Kidney (tissue), 14 donors: ENCODE results near the gene EFNA2. TPM values are rescaled to one million over a fixed set of nuclear protein-coding genes. Genes with fewer than 3 reads are reported as not detected.

ENCODE experiments used
- DNase-seq, 5 donors: peaks; one replicate each; pipeline ENCODE4 v3.0.0-alpha.2; 2013 to 2020
- FAIRE-seq: peaks from 2 replicates; lab custom pipeline; 2012; peaks lifted over from hg19 to GRCh38; lab: Jason Lieb, UNC
- H3K27ac ChIP-seq, 2 donors: one replicate each; pipeline ENCODE4 v1.7.0; 2013; ENCODE audit warnings: low read depth in 2 of 2, low read length in 2 of 2, inconsistent platforms in 1 of 2
- H3K27me3 ChIP-seq: one replicate; pipeline ENCODE4 v1.7.1; 2013; ENCODE audit warnings: low read length, inconsistent platforms; ENCODE audit not compliant: control insufficient read depth, insufficient read depth
- H3K36me3 ChIP-seq, 3 donors: one replicate each; pipeline versions ENCODE4 v1.7.0 to v1.7.1; 2013; ENCODE audit warnings: low read length in 3 of 3, control low read depth in 1 of 3, inconsistent platforms in 1 of 3; ENCODE audit not compliant: insufficient read depth in 3 of 3, control insufficient read depth in 2 of 3
- H3K4me1 ChIP-seq, 3 donors: one replicate each; pipeline versions ENCODE4 v1.7.0 to v1.7.1; 2013; ENCODE audit warnings: low read length in 3 of 3, inconsistent platforms in 1 of 3, low read depth in 1 of 3; ENCODE audit not compliant: control insufficient read depth in 2 of 3, insufficient read depth in 2 of 3
- H3K4me3 ChIP-seq, 3 donors: one replicate each; pipeline versions ENCODE4 v1.7.0 to v1.8.1; 2013; ENCODE audit warnings: low read length in 3 of 3, control low read depth in 1 of 3, inconsistent platforms in 1 of 3
- H3K9ac ChIP-seq, 3 donors: one replicate each; pipeline versions ENCODE4 v1.7.0 to v1.7.1; 2013; ENCODE audit warnings: low read length in 3 of 3, control low read depth in 1 of 3, inconsistent platforms in 1 of 3
- H3K9me3 ChIP-seq, 3 donors: one replicate each; pipeline versions ENCODE4 v1.7.0 to v1.7.1; 2013; ENCODE audit warnings: low read length in 3 of 3, control low read depth in 1 of 3, inconsistent platforms in 1 of 3; ENCODE audit not compliant: control insufficient read depth in 2 of 3, insufficient read depth in 1 of 3
- CTCF ChIP-seq: IDR thresholded peaks from 3 replicates; pipeline ENCODE4 v1.5.1; 2012; ENCODE audit warnings: mild to moderate bottlenecking, moderate library complexity, borderline replicate concordance; ENCODE audit not compliant: insufficient read depth; ENCODE audit errors: extremely low read depth
- intact Hi-C: fragments of 100-400 bp; cut with DNase I; formaldehyde crosslinking; loops from one replicate; pipeline ENCODE4 v1.11.1; 2022
- polyA plus RNA-seq: library from polyadenylated mRNA; stranded (reverse); fragments of 350-450 nt; fragmentation: Illumina TruSeq; extraction: RNeasy Lipid Tissue Mini Kit (QIAGEN cat#74804); gene quantifications from one replicate; pipeline ENCODE4 v1.2.3, GENCODE V29; 2014; ENCODE audit warnings: low read depth, low replicate concordance; ENCODE audit not compliant: insufficient read depth
- total RNA-seq: library from RNA; stranded (reverse); fragmentation: NEBNext Ultra II Directional; extraction: Animal tissue kit (Norgen Biotek cat#: 25700); gene quantifications from one replicate; pipeline ENCODE4 v1.2.1, GENCODE V29; 2021
- donor health status: control.
- donor health status: control.
- donor health status: control.
- donor health status: control.
- donor health status: control.
- donor health status: DM: yes; HTN: yes; CAD: no.
- donor health status: Normal renal cell carcinoma (clear cell type).

The EFNA2 gene
- total and polyA plus RNA-seq, 2 donors from 2014 or later = not detected

GRCh38 chr19:1296575-1297271, 11.1 kb downstream of the EFNA2 start:
- no peaks in the 10 kb centered on the region for H3K9me3 ChIP-seq
- peaks cover 0 to 3% (median 0%) of the 10 kb centered on the region in 3 donors for H3K4me1 ChIP-seq
- no peak overlapping the region for H3K27ac ChIP-seq
- intact Hi-C loops = no loop called here
- no peaks in the 10 kb centered on the region for H3K27me3 ChIP-seq
- FAIRE-seq = no peak
- DNase-seq = peak in 1 of 5 donors; percentile 67
- no peak for TF ChIP-seq CTCF
- no peaks in the 10 kb centered on the region for H3K36me3 ChIP-seq
- no peak overlapping the region for H3K9ac ChIP-seq
- no peak overlapping the region for H3K4me3 ChIP-seq

DNA sequence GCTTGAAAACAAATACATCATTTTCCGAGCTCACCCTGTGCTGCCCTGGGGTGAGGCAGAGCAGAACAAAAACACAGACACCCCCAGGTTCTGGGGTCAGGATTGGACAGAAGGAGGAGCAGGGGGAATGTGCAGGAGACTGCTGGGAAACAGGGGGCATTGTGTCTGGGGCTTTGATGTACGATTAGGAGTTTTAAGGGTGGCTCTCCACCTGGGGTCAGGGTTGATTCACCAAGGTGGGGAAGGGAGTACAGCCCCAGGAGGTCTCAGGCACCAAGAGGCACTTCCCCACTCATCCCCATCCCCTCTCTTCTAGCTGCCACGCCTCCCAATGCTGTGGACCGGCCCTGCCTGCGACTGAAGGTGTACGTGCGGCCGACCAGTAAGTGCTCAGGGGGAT, 12.6 kb downstream of the EFNA2 start:
- no peak overlapping the region for H3K9ac ChIP-seq
- no peak for TF ChIP-seq CTCF
- H3K4me3 ChIP-seq = no peak overlapping the region
- no peaks in the 10 kb centered on the region for H3K9me3 ChIP-seq
- H3K36me3 ChIP-seq = no peaks in the 10 kb centered on the region
- H3K27ac ChIP-seq = no peak overlapping the region
- no peaks in the 10 kb centered on the region for H3K27me3 ChIP-seq
- DNase-seq (no peak), FAIRE-seq (no peak)
- intact Hi-C loops = no loop called here
- H3K4me1 ChIP-seq = peaks cover 0 to 3% (median 0%) of the 10 kb centered on the region in 3 donors

DNA sequence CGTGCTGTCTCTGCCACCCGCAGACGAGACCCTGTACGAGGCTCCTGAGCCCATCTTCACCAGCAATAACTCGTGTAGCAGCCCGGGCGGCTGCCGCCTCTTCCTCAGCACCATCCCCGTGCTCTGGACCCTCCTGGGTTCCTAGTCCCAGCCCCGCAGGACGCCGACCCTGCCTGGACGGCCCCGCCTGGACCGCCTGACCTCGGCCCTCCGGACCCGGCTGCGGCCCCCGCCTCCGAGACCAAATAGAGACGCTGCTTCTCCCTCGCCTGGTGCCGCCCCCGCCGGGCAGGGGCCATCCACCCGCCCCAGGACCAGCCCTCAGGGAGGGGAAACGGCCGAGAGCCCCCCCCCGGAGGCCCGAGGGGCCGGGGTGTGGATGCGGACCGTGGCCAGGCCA, 14.1 kb downstream of the EFNA2 start:
- H3K9ac ChIP-seq = no peak overlapping the region
- H3K27ac ChIP-seq = no peak overlapping the region
- H3K9me3 ChIP-seq = no peaks in the 10 kb centered on the region
- H3K36me3 ChIP-seq = no peaks in the 10 kb centered on the region
- peaks cover 0 to 3% (median 0%) of the 10 kb centered on the region in 3 donors for H3K4me1 ChIP-seq
- H3K27me3 ChIP-seq = no peaks in the 10 kb centered on the region
- TF ChIP-seq CTCF = no peak
- intact Hi-C loops = no loop called here
- no peak for FAIRE-seq
- peak in 1 of 5 donors; percentile 68 for DNase-seq
- no peak overlapping the region for H3K4me3 ChIP-seq
